NCI-H2196 (cell line): ENCODE data around the gene ZNF141.
"Not testable (repeated sequence)": the region's sequence is repeated elsewhere in the genome, so short reads cannot be mapped to it uniquely, and the experiment has no call there.

Experiments
- DNase-seq: peaks from one replicate; lab custom pipeline; 2025; ENCODE audit not compliant: unreplicated experiment; lab: John Stamatoyannopoulos, UW

ZNF141 gene

DNA sequence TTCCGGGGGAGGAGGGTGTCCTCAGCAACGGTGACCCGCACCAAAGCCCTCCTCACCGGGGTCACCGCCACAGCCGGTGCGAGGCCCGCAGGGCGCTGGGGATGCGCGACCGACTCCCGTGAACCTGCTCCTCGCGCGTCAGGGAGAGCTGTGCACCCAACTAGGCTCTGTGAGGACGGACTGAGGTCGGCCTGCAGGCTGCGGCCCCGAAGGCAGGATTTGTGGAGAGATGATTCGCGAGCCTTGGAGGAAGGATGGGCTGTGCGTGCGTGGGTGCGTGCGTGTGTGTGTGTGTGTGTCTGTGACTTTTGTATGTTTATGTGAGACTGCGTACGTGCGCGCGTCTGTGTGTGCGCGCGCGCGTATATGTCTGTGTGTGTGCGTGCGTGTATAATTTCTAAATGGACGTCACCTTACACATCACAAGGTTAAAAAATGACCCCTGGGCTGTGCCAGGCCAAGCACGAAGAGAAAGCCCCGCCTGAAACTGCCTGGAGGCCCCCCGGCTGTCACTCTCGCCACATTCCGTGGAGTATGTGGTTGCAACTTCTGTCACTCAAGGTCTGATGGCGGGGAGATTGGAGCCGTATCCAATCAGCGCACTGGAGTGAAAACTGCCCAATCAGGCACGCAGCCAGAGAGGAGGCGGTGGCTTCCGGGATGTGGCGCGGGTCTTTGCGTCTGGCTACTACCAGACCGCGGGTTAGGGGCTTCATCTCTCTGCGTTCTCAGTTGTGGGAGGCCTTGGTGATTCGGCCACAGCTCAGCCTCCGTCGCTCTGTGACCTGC, at the start of gene ZNF141:
Gene ZNF141, plus strand, starts transcription at position 672 of the 789 bp plus-strand sequence. CDS start 170 bp downstream, outside the sequence.
- peak; percentile 93 for DNase-seq

DNA sequence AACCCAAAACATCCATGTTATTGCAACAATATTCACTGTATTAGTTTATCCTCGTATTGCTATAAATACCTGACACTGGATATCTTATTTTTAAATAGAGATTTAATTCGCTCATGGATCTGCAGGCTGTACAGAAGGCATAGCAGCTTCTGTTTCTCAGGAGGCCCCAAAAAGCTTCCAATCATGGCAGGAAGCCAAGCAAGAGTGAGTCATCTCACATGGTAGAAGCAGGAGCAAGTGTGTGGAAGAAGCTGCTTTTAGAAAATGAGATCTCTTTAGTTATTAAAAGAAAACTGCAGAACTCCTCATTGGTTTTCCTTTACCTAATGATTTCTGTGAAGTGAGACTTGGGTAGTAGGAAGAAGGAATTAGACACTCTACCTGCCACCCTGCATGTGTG, 48.7 kb upstream of the ZNF141 start:
- DNase-seq = no peak

- DNase-seq = no peak
Measured at GRCh38 chr4:294732-295131, 42.9 kb upstream of the ZNF141 start.

- no peak for DNase-seq
Measured at GRCh38 chr4:302381-302780, 35.2 kb upstream of the ZNF141 start.

GRCh38 chr4:304516-304915, 33.1 kb upstream of the ZNF141 start:
- DNase-seq = not testable (repeated sequence)

- DNase-seq = no peak
Measured at GRCh38 chr4:304969-305680, 32.5 kb upstream of the ZNF141 start, which contains the start of gene ZNF732. Gene ZNF732 (minus strand): TSS chr4:305474. CDS start chr4:305310, 164 bp downstream.

DNA sequence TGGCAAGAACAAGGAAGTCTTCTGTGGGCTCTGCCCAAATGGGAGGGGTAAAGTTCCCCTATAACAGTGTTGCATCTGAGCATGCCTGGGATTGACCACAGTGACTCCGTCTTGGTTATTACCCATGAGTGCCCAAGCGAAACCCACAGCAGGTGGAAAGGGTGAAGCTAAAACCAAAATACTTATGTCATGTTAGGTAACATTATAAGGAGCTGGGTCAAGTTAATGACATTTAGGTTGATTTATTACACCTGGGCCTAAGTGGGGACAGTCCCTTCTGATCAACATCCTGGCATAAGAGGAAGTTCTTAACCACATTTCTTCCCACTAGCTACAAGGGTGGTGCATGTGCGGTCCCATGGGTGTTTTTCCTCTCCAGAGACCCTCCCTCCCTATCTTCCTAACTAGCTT, 31.1 kb upstream of the ZNF141 start:
- no peak for DNase-seq

DNA sequence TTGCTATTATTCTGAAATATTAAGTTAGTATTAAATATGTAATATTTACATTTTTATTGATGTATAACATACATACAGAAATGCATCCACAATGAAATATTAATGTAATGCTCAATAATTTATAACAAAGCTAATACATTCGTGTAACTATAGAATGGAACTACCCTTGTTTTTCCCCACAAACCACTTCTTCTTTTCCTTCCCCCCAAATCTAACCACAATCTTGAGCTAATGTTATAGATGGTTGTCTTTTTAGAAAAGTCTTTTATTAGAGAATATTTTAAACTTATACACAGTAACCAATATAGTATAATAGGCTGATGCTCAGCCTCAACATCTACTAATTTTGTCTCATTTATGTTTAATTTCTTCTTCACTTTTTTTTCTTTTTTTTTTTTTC, 27.8 kb upstream of the ZNF141 start:
- no peak for DNase-seq

DNA sequence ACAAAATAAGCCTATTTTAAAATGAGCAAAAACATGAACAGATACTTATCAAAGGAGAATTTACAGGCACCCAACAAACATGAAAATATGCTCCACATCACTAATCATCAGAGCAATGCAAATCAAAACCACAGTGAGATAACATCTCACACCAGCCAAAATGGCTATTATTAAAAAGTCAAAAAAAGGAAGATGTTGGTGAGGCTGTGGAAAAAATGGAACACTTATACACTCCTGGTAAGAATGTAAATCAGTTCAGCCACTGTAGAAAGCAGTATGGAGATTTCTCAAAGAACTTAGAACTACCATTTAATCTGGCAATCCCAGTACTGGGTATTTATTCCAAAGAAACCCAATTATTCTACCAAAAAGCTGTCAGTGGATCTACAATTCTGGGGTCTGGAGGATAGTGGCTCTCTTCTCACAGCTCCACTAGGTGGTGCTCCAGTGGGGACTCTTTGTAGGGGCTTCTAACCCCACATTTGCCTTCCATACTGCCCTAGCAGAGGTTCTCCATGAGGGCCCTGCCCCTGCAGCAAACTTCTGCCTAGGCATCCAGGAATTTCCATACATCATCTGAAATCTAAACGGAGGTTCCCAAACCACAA, 23.2 kb upstream of the ZNF141 start:
- DNase-seq = no peak

GRCh38 chr4:328729-329128, 8.9 kb upstream of the ZNF141 start:
- no peak for DNase-seq

- DNase-seq = no peak
Measured at GRCh38 chr4:335515-335914, 2.1 kb upstream of the ZNF141 start.

DNA sequence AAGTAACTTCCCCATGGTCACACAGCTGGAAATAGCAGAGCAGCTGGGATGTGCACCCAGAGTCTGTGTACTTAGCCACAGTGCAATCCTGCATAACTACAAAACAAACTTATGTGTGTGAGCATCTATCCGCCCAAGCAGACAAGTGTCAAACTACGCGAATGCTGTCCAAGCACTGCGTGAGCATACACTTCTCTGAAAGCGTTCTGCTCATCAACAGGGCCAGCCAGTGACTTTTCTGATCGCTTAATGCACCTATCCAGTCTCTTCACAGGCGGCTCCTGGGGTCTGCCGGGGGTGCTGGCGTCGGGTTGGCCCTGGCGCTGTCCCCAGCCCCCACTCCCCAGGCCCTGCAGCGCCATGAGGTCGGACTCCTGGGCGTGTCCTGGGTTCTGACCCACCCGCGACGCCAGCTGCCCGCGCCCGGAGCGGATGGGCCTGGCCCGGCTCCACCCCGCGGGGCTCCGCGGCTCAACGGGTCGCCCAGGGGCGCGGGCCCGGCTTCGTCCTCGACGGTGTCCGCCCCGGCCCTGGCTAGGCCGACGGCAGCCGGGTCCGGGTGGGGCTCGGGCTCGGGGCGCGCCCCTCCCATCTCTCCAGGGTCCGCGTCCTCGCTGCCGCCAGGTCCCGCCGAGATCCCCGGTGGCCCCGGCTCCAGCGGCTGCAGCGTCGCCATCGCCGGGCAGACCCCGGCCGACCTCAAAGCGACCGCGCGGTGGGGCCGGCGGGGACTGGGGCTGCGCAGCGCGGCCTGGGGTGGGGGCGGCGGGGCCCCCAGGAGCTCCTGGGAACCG, 1.3 kb upstream of the ZNF141 start:
- no peak for DNase-seq

DNA sequence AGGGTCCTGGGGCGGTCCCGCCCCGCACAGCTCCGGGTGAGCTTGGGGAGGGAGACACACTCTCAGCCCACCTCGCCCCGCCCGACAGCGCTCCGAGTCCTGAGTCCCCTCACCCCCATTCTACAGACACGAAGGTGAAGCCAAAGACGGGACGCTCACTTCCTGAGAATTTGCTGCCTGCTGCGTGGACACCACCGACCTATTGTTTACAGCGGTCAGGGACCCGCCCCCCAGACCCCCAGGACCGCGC, 796 bp upstream of the ZNF141 start:
- DNase-seq = no peak

- DNase-seq = no peak
Measured at GRCh38 chr4:337932-338758, 531 bp downstream of the ZNF141 start.

DNA sequence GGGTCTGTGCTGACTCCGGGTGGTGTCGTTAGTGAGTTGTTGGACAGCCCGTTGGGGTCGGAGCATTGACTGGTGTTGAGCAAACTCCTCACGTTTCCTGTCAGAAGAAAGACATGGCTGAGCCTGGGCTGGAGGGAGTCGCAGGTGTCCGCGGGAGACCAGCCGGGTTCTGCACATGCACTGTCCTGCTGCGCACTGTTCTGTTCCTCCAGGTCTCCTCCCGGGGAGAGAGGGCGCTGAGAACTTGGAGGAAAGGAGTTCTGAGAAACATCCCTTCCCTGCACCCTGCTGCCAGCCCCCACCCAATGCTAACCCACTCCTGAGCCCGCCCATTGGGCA, 1.1 kb downstream of the ZNF141 start:
- no peak for DNase-seq

- no peak for DNase-seq
Measured at GRCh38 chr4:340011-340410, 2.4 kb downstream of the ZNF141 start.

DNA sequence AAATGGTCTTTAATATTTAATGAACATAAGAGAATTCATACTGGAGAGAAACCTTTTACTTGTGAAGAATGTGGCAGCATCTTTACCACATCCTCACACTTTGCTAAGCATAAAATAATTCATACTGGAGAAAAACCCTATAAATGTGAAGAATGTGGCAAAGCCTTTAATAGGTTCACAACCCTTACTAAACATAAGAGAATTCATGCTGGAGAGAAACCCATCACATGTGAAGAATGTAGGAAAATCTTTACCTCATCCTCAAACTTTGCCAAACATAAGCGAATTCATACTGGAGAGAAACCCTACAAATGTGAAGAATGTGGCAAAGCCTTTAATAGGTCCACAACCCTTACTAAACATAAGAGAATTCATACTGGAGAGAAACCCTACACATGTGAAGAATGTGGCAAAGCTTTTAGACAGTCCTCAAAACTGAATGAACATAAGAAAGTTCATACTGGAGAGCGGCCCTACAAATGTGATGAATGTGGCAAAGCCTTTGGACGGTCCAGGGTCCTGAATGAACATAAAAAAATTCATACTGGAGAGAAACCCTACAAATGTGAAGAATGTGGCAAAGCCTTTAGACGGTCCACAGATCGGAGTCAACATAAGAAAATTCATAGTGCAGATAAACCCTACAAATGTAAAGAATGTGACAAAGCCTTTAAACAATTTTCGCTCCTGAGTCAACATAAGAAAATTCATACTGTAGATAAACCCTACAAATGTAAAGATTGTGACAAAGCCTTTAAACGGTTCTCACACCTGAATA, 35.6 kb downstream of the ZNF141 start:
- DNase-seq = no peak

DNA sequence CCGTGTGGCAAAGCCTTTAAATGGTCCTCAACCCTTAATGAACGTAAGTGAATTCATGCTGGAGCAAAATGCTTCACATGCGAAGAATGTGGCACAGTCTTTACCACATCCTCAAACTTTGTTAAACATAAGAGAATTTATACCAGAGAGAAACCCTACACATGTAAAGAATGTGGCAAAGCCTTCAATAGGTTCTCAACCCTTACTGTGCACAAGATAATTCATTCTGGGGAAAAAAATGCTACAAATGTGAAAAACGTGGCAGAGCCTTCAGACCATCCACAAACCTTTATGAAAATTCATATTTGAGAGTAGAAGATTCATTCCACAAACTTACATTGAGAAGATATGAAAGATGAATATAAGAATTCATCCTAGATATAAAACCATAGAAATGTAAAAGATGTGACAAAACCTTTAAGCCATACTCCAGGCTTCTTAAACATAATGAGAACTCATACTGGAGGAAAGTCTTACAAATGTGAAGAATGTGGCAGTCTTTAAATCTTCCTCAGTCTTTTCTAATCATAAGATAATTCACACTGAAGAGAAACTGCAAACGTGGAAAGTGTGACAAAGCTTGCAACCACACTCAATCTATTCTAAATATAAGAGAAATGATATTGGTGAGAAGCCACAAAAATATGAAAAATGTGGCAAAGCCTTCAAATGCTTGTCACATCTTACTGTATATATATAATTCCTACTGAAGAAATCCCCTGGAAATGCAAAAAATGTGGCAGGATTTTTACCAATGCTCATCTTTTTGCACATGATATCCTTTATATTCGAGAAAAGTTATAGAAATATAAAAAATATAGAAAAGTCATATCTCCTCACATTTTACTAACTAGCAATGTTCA, 36.9 kb downstream of the ZNF141 start:
- no peak for DNase-seq
